Measurements from ENCODE around the gene PTGDR.
A peak's percentile ranks its signal among the peaks of the same experiment; 100 is the strongest.

The PTGDR gene

DNA sequence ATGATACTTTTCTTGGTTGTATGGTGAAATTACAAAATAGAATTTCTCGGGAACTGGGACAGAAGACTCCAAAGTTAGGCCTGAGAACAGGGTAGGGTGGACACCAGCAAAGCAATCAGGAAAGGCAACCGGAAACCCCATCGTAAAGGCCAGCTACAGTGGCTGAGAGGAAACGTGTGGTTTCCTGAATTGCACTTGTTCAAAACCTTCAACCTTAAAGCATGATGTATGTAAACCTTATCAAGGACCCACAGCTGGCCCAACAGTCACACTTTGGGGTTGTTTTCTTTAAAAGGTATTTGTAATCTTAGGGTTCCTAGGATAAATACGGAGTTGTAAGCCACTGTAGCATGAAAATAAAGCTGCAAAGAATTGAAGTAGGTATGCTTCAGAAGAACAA lies 2.2 kb upstream of the PTGDR start:
- no peak for DNase-seq (ENCODE audit: low spot score)

DNA sequence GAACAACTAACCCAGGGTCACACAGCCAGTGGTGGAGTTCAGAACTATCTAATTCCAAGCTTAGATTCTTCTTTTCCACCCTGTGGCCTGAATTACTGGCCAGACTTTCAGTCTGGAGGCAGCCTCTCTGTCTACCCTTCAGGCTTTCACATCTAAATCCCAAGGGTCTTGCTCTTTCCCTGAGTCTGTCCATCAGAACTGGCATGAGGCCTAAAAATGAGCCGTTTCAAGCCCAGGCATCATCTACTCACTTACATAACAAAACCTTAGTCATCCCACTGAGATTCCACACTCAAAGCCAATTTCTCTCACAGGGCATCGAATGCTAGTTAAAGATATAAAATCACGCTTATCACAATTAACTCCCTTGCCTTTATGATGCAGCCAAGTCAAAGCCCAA lies 1.3 kb upstream of the PTGDR start:
- DNase-seq (ENCODE audit: low spot score), result no peak

DNA sequence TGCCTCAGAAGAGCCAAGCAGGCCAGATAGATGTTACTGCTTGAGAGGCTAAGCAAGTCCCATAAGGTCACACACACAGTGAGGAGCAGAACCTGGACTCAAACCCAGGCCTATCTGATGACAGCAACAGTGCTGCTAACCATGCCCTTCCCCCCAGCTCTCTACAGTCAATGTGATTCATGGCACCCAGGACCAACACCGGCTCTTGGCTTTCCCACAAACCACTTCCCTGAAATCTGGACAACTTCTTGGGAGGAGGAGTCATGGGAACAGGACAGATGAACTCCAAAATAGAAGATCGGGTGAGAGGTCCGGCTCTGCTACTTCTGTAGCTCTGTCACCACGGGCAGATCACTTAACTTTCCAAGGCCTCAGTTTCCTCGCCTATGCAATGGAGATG lies 716 bp upstream of the PTGDR start:
- no peak for DNase-seq (ENCODE audit: low spot score)

DNA sequence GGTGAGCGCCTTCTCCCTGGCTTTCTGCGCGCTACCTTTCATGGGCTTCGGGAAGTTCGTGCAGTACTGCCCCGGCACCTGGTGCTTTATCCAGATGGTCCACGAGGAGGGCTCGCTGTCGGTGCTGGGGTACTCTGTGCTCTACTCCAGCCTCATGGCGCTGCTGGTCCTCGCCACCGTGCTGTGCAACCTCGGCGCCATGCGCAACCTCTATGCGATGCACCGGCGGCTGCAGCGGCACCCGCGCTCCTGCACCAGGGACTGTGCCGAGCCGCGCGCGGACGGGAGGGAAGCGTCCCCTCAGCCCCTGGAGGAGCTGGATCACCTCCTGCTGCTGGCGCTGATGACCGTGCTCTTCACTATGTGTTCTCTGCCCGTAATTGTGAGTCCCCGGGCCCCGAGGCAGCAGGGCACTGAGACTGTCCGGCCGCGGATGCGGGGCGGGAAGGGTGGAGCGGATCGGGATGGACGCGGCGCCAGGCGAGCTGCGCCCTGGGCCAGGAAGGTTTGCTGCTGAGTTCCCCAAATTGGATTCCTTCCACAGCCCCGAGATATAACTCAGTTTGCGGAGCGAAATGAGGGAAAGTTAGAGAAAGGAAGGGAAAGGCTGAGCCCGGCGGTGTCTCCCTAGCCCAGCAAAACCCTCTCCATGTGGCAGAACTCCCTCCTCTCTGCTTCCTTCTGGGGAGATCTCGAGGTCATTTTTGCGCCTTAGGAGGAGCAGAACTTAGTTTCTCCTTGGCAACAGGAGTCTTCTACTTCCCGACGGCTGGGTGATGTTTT lies 972 bp downstream of the PTGDR start:
- no peak for DNase-seq (ENCODE audit: low spot score)

DNA sequence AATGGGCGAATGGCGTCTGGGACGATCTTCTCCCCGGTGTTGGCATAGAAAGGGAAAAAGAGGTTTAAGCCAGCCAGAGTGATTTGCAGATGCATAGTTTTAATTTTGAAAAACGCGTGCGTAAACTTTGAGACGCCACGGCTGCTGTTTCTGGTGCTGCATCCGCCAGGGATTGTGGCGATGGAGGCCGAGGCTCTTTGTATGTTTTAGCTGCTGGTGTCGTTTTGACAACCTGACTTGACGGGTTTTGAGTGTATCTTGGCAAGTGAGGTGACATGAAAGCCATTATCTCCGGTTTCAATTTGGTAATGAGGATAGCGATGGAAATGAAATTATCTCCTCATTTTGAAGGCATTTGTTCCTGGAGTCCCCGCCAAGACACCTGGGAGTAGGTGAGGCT lies 1.6 kb downstream of the PTGDR start:
- DNase-seq (ENCODE audit: low spot score), result no peak

DNA sequence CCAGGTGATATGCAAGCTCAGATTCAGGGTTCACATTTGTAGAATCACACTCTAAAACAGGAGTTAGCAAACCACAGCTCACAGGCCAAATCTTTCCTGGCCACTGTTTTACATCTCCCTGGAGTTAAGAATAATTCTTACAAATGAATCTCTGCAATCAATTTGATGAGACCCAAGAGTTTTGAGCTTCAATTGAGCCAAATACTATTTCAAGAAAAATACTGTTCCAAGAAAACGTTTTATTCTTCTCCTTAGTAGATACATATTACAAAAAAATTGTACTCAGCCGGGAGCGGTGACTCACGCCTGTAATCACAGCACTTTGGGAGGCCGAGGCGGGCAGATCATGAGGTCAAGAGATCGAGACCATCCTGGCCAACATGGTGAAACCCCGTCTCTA lies 2.5 kb downstream of the PTGDR start:
- no peak for DNase-seq (ENCODE audit: low spot score)

DNA sequence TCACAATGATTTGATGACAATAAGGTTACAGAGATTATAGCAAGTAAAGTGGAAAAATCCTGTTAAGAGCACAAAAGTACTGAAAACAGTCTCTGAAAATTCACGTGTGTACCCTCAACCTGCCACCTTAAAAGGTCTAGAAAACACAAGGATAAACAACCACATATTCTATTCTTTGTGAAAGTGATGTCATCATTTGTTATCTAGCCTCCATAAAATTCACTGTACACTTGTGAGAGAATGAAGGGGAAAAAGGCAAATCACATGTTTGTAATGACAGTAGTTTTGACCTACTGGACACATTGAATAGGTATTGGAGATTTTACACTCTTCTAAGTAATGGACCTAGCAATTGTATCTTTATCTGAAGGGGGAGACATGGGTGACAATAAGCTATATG lies 4.0 kb downstream of the PTGDR start:
- DNase-seq (ENCODE audit: low spot score), result no peak

DNA sequence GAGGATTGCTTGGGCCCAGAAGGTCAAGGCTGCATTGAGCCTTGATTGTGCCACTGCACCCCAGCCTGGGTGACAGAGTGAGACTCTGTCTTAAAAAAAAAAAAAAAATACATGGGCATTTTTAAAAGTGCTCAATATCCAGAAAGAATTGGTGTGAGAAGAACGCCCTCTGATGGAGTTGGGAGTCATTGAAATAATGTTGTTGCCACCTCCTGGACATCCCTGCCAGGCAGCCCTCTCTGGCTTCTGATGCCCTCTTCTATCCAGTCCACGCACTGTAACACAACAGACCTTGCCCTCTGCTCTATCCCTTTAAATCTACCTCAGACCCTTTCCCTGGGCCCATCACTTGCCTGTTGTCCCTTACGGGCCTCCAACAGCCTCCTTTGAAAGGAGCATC lies 4.9 kb downstream of the PTGDR start:
- peak; percentile 2 for DNase-seq (ENCODE audit: low spot score)

DNA sequence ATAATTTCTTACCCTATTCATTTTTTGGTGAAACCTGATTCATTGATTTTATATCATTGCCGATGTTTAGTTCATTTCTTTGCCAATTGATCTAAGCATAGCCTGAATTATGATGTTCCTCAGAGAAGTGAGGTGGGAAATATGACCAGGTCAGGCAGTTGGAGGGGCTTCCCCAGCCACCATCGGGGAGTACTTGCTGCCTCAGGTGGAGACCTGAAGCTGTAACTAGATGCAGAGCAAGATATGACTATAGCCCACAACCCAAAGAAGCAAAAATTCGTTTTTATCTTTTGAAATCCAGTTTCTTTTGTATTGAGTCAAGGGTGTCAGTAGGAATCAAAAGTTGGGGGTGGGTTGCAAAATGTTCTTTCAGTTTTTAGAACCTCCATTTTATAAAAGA lies 7.9 kb downstream of the PTGDR start:
- no peak for DNase-seq (ENCODE audit: low spot score)

DNA sequence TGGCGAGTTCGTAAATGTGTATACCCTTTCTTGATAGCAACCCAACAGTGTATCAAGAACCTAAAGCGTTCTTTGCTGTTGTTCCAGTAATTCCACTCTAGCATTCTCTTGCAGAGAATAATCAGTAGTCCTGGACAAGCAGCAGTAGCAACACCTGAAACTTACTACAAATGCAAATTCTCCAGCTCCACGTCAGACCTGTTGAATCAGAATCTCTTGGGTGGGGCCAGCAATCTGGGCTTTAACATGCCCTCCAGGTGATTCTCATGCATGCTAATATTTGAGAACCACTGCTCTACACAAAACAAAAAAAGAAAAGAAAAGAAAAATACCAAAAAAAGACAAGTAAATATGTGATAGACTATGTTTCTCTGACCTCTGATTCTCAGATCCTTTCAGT lies 10.1 kb downstream of the PTGDR start:
- DNase-seq (ENCODE audit: low spot score), result no peak

DNA sequence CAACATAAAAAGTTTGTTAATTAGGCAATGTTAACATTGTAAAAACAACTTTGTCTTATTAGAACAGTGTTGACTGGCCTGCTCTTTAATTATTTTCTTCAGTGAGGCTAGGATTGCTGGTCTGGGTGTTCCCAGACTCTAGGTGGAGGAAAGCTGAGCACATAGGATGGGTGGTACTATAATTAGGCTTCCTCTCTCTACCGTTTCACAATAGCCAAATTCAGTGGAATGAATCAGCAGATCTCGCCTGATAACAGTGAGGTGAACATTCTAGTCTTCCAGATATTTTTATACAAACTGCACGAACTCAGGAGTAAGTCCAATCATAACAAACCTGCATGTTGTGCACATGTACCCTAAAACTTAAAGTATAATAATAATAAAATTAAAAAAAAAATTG lies 11.9 kb downstream of the PTGDR start:
- DNase-seq (ENCODE audit: low spot score), result no peak

DNA sequence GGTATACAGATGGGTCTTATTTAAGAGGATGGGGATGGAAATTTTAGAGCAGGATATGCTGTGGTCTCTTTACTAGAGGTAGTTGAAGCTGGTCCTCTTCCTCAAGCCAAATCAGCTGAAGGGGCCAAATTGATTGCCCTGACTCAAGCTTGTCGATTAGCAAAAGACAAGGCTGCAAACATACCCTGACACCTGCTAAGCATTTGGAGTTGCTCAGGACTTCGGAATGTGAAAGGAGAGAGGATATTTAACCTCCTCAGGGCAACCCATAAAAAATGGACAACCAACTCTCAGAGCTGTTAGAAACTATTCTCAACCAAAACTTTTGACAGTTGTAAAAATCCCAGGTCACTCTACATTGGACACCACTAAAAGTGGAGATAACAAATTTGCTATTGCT lies 15.6 kb downstream of the PTGDR start:
- no peak for DNase-seq (ENCODE audit: low spot score)

DNA sequence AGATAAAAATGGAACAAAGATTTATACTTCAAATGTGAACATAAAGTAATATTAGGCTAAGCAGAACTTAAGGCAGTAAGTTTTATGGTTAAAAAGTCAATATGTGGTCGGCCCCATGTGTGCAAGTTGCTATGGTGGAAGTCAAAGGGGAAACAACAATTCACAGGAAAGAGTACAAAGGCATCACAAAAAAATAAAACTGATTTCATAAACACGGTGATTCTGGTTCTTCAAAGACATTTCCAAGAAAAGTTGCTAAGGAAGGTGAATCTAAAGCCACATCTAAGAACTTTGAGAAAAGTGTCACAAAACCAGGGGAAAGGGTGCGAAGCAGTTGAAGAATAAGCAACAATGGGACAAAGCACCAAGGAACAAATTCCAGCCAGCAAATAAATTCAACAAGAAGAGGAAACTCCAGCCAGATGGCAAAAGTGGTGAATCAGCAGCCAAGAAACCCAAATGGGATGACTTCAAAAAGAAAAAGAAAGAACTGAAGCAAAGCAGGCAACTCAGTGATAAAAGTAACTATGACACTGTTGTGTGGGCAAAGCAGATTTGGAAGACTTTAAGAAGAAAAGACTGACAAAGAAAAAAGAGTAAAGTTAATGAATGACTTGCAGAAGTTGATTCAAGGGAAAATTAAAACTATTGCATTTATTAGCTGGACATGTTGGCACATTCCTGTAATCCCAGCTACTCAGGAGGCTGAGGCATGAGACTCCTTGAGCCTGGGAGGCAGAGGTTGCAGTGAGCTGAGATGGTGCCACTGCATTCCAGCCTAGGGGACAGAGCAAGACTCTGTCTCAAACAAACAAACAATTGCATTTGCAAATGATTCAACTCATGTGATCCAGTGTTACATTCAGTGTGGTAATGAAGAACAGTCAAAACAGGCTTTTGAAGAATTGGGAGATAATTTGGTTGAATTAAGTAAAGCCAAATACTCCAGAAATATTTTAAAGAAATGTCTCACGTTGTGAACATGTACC lies 19.5 kb downstream of the PTGDR start:
- no peak for DNase-seq (ENCODE audit: low spot score)

DNA sequence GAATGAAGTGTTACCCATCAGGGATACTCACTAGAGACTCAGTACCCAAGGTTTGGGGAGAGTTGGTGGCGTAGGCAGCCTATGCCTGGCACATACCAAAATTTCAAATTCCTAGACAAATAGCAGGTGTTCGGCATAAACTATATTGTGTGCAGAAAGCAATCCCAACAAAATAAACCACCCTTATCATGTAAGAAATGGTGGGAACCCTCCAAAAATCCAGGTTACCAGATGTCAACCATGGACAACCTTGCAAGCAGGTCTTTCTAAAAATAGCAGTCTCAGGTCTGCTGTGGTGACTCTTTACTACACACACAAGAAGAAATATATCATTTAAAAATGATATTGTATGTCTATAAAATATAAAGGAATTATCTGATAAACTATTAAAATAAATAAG lies 28.9 kb downstream of the PTGDR start:
- DNase-seq (ENCODE audit: low spot score), result no peak

DNA sequence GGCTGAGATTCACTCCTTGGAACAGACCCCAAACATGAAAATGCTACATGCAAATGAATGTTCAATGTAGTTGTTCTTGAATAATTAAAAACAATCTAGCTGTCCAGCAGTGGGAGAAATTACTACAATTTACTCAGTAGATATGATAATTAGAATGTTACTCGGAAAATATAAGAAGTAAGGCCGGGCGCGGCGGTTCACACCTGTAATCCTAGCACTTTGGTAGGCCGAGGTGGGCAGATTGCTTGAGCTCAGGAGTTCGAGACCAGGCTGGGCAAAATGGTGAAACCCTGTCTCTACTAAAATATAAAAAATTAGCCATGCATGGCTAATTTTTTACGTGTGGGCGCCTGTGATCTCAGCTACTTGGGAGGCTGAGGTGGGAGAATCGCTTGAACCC lies 31.3 kb downstream of the PTGDR start:
- no peak for DNase-seq (ENCODE audit: low spot score)

DNA sequence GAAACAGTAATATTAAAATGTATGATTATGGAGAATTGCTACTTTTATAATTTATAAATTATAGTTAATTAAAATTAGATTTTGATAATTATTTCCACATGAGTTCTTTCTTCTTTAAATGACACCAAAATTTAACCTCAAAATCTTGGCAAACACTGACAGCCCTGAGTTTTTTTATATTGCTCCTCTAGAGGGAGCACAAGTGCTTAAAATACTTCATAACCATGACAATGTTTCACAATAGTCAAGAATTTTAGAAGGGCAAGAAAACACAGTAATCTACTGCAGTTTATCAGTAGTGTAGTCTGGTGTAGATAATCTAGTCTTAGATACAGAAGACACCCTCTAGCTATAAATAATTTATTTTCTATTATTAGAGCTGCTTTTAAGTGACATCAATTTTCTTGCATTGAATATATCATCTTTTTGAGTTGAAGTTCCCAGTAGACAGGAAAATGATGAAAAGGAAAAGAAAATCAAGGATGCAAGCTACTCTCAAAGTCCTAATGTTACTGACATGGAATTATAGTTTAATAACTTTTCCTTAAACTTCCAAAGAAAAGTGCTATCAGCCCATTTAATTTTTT lies 32.3 kb downstream of the PTGDR start:
- peak; percentile 38 for DNase-seq (ENCODE audit: low spot score)

DNA sequence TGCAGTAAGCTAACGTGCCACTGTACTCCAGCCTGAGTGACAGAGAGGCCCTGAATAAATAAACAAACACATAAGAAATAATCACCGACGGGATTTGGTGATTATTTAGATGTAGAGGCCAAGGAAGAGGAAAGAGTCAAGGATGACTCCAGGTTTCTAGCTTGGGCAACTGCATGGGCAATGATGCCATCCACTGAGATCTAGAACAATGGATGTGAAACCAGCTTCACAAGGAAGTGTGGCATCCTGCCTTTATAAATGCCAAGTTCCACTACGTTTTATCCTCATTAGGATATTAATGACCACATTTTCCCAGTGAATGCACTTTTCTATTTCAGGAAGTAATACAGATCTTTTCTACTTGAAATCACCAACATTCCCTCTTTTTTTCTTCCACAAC lies 35.7 kb downstream of the PTGDR start:
- no peak for DNase-seq (ENCODE audit: low spot score)

DNA sequence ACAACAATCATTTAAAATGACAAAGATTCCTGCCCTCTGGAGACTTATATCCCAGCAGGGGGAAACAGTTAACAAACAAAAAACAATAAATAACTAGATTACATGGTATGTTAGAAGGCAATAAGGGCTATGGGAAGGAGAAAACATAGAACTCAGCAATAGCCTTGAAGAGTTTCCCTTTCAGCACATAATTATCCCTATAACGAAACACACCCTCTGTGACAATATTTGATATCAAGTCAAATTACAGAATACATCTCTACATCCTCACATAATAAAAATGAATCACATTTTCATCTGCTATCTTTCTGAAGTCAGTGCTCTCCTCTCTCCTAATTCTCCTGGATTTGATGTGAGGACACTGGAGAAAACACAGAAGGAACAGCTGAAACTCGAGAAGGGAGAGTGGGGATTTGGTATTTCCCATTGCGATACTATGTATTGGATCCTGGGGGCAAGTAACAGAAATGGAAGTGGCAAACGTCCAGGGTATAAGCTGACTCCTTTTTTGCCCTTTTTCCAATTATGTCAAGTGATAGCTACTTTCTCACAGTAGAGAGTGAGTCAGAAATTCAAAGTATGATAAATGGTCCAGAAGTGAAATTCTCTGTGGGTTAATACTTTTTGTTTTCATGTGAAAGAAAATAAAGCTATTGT lies 36.9 kb downstream of the PTGDR start:
- DNase-seq (ENCODE audit: low spot score), result no peak

DNA sequence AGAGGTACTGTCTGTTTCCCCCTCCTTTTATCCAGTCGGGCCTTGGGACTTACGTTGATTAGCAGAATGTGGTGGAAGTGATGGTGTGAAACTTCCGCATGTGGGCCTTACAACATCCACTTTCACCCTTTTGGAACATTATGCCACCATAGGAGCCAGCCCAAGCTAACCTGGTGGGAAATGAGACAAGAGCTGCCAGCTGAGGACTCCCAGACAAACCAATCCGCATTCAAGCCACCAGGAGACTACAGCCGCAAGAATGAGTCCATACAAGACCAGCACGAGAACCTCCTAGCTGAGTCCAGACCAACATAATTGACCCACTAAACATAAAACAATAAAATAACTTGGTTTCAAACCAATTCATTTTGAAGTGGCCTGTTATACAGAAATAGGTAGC lies 37.5 kb downstream of the PTGDR start:
- no peak for DNase-seq (ENCODE audit: low spot score)

DNA sequence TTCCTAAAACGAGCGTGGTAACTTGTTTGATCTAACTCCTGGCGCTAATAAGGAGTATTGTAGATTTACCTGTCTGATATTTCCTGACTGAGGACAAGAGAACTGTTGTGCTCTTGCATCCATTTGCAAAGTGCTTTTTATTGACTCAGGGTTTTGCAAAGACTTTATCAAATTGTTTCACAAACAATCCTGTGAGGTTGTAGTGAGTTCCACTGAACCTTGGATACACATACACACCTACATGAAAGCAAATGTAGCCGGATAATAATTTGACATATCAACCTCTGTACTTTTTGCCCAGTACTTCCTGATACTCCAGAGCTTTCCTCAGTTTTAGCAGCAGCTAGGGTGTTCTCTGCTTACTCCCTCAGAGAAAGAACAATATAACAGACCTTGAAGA lies 39.9 kb downstream of the PTGDR start:
- no peak for DNase-seq (ENCODE audit: low spot score)

DNA sequence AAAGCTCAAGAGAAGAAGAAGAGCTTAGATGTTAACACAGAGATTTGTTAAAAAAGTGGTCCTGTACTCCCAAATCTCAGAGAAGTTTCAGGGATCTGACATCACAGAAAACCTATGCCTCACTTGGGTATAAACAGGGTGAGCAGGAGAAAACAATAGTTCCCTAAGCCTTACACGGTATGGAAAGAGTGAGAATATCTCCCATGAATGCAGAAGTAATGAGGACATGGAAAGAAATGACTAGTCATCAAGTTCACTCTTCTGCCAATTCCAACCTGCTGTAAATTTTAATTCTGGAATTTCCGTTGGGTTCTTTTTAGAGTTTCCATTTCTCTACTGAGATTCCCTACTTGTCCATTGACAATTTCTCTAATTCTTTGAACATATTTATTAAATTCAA lies 40.4 kb downstream of the PTGDR start:
- no peak for DNase-seq (ENCODE audit: low spot score)

DNA sequence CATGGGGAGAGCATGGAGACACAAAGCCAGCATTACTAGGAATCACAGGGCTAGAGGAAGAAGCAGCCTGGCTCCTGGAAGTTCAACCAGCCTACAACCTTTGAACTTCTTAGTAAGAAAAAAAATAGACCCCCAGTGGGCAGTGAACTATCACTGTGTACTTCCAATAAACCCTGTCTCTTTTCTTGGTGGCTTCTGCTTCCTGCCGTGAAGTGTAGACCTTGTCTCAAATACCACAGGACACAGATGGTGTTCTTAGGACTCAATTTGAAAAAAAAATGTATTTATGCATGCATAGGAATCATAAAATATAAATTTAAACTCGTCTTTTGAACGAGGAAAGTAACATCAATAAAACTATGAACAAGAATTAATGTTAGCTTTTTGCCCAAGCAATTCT lies 43.0 kb downstream of the PTGDR start:
- no peak for DNase-seq (ENCODE audit: low spot score)
